Measurements from ENCODE around the gene LETM1. TPM values are rescaled to one million over a fixed set of nuclear protein-coding genes. Genes with fewer than 3 reads are reported as not detected.

The LETM1 gene
- total and polyA plus RNA-seq, 2 donors from 2014 or later = 20.0 to 46.4 TPM

DNA sequence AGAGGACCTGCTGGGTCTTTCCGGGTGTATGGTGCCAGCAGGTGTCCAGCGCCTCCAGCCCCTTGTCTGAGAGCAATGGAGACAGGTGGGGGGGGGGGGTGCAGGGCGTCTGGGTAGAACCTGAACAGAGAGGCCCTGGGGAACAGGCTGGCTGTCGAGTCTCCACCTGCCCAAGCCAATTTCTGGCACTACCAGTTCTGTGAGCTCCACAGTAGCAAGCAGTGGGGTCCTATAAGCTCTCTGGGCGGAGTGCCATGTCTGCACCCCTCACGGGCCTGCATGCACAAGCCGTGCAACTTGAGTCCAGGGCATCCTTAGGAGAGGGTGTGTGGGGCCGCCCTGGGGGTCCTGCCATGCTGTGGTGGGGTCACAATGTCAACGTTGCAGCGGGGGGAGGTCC, 72.9 kb downstream of the LETM1 start:
- FAIRE-seq (no peak), DNase-seq (no peak)
- Histone ChIP-seq H3K9me3 (ENCODE audit: control insufficient read depth in 2 of 3, insufficient read depth in 1 of 3, low read length in 3 of 3) (no peaks in the 10 kb centered on the region), H3K4me1 (ENCODE audit: control insufficient read depth in 2 of 3, insufficient read depth in 2 of 3, low read depth in 1 of 3, low read length in 3 of 3) (peaks cover 0 to 12% (median 0%) of the 10 kb centered on the region in 3 donors), H3K27ac (ENCODE audit: low read depth in 2 of 2, low read length in 2 of 2) (no peak overlapping the region), H3K36me3 (ENCODE audit: control insufficient read depth in 2 of 3, insufficient read depth in 3 of 3, low read length in 3 of 3) (no peaks in the 10 kb centered on the region), H3K27me3 (ENCODE audit: control insufficient read depth, insufficient read depth, low read length) (no peaks in the 10 kb centered on the region), H3K9ac (ENCODE audit: low read length in 3 of 3) (no peak overlapping the region), H3K4me3 (ENCODE audit: low read length in 3 of 3) (no peak overlapping the region)
- intact Hi-C loops (cut with DNase I) = no loop called here
- TF ChIP-seq, protein P1, sequence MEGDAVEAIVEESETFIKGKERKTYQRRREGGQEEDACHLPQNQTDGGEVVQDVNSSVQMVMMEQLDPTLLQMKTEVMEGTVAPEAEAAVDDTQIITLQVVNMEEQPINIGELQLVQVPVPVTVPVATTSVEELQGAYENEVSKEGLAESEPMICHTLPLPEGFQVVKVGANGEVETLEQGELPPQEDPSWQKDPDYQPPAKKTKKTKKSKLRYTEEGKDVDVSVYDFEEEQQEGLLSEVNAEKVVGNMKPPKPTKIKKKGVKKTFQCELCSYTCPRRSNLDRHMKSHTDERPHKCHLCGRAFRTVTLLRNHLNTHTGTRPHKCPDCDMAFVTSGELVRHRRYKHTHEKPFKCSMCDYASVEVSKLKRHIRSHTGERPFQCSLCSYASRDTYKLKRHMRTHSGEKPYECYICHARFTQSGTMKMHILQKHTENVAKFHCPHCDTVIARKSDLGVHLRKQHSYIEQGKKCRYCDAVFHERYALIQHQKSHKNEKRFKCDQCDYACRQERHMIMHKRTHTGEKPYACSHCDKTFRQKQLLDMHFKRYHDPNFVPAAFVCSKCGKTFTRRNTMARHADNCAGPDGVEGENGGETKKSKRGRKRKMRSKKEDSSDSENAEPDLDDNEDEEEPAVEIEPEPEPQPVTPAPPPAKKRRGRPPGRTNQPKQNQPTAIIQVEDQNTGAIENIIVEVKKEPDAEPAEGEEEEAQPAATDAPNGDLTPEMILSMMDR (IDR thresholded peaks at IDR 0.05; ENCODE audit: borderline replicate concordance, extremely low read depth, insufficient read depth) = no peak

DNA sequence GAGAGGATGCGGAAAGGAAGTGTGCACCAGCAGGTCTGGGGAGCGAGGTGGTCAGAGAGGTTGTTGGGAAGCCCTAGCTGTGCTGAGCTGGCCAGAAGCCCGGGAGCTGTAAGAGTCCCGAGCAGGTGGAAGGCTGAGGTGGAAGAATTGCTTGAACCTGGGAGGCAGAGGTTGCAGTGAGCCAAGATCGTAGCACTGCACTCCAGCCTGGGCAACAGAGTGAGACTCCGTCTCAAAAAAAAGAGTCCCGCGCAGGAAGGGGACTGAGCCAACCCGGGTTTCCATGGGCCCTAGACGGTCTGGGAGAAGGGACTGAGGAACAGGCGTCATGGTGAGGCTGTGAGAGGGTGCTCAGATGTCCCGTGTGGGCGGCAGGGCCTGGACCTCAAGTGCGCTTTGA, 75.5 kb downstream of the LETM1 start:
- intact Hi-C loops (cut with DNase I) = no loop called here
- H3K4me1 ChIP-seq (ENCODE audit: control insufficient read depth in 2 of 3, insufficient read depth in 2 of 3, low read depth in 1 of 3, low read length in 3 of 3) = peaks cover 0 to 14% (median 0%) of the 10 kb centered on the region in 3 donors
- no peak overlapping the region for H3K9ac ChIP-seq (ENCODE audit: low read length in 3 of 3)
- H3K4me3 ChIP-seq (ENCODE audit: low read length in 3 of 3) = no peak overlapping the region
- TF ChIP-seq, protein P1 (IDR thresholded peaks at IDR 0.05; ENCODE audit: borderline replicate concordance, extremely low read depth, insufficient read depth) = no peak
- no peaks in the 10 kb centered on the region for H3K36me3 ChIP-seq (ENCODE audit: control insufficient read depth in 2 of 3, insufficient read depth in 3 of 3, low read length in 3 of 3)
- no peaks in the 10 kb centered on the region for H3K9me3 ChIP-seq (ENCODE audit: control insufficient read depth in 2 of 3, insufficient read depth in 1 of 3, low read length in 3 of 3)
- H3K27me3 ChIP-seq (ENCODE audit: control insufficient read depth, insufficient read depth, low read length) = no peaks in the 10 kb centered on the region
- FAIRE-seq (no peak), DNase-seq (no peak)
- no peak overlapping the region for H3K27ac ChIP-seq (ENCODE audit: low read depth in 2 of 2, low read length in 2 of 2)

DNA sequence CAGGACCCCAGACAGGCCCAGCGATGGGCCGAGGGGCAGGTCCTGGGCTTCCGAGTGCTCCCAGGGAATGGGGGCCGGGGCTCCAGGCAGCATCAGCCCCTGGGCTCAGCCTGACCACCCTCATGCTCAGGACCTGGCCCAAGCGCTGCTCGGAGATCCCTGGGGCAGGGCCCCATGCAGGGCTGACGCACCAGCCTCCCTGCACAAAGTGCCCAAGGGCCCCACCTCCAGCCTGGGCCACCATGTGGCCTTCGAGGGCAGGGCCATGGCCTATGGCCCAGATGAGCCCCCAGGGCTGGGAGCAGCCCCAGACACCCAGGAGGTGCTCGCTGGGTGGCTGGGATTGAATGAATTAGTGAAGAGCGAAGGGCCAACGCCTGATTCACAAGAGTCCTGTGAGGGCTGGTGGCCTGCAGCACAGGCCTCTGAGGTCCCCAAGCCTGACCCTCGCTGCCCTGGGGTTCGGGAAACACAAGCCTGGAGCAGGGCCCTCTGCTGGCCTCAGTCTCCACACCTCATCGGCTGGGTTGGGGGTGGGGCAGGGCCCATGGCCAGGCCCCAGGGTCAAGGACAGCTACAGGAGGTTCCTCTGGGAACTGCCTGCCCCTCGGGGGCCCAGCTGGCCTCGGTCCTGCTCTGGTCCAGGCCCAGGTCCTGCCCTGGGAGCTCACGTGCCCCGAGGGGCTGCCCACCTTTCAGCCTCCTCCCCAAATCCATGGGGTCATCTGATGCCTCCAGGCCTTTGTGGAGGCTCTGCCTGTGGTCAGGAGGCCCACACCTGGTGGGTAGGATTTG, 76.2 kb downstream of the LETM1 start:
- intact Hi-C loops (cut with DNase I) = no loop called here
- TF ChIP-seq, protein P1 (IDR thresholded peaks at IDR 0.05; ENCODE audit: borderline replicate concordance, extremely low read depth, insufficient read depth) = no peak
- no peaks in the 10 kb centered on the region for H3K27me3 ChIP-seq (ENCODE audit: control insufficient read depth, insufficient read depth, low read length)
- H3K4me3 ChIP-seq (ENCODE audit: low read length in 3 of 3) = no peak overlapping the region
- FAIRE-seq = no peak
- no peak overlapping the region for H3K27ac ChIP-seq (ENCODE audit: low read depth in 2 of 2, low read length in 2 of 2)
- no peak overlapping the region for H3K9ac ChIP-seq (ENCODE audit: low read length in 3 of 3)
- no peaks in the 10 kb centered on the region for H3K36me3 ChIP-seq (ENCODE audit: control insufficient read depth in 2 of 3, insufficient read depth in 3 of 3, low read length in 3 of 3)
- DNase-seq = no peak
- no peaks in the 10 kb centered on the region for H3K9me3 ChIP-seq (ENCODE audit: control insufficient read depth in 2 of 3, insufficient read depth in 1 of 3, low read length in 3 of 3)
- peaks cover 0 to 9% (median 0%) of the 10 kb centered on the region in 3 donors for H3K4me1 ChIP-seq (ENCODE audit: control insufficient read depth in 2 of 3, insufficient read depth in 2 of 3, low read depth in 1 of 3, low read length in 3 of 3)

Data from kidney (tissue), 14 donors.